PC-3 (cell line): ENCODE data around the gene POU2AF2. TPM values are rescaled to one million over a fixed set of nuclear protein-coding genes. Genes with fewer than 3 reads are reported as not detected.
"Not testable (repeated sequence)": the region's sequence is repeated elsewhere in the genome, so short reads cannot be mapped to it uniquely, and the experiment has no call there.

Experiments used
- ATAC-seq: fragments of 200-7000 bp; cut with Tn5 transposase; 2 replicates; pipeline ENCODE4 v1.9.1; 2020; ENCODE audit warnings: mild to moderate bottlenecking, moderate library complexity
- BruUV-seq: library from RNA; stranded (reverse); fragments of 400-500 nt; replicated peaks from 2 replicates; lab custom pipeline; 2021; lab: Mats Ljungman, UMichigan
- CTCF ChIA-PET: fragments of 300-600 bp; sonication (Branson Sonifier 250); formaldehyde crosslinking; loops from one replicate; lab custom pipeline; 2022; ENCODE audit warnings: antibody characterized with exemption; lab: Charles Lee
- POLR2A ChIA-PET: fragments of 300-600 bp; sonication (Branson Sonifier 250); formaldehyde crosslinking; loops from one replicate; lab custom pipeline; 2022; ENCODE audit warnings: antibody characterized with exemption; ENCODE audit not compliant: unreplicated experiment; lab: Charles Lee
- DNase-seq: peaks from one replicate; pipeline ENCODE4 v3.0.0-alpha.2; 2015
- H2AFZ ChIP-seq: fragments of 300-600 bp; sonication (generic); 2 replicates; pipeline ENCODE4 v1.6.0; 2016; ENCODE audit warnings: antibody characterized with exemption, low read length
- H3F3A ChIP-seq: fragments of 300-600 bp; sonication (generic); one replicate; pipeline ENCODE4 v1.6.0; 2017; ENCODE audit warnings: antibody characterized with exemption, low read length, control low read depth, mild to moderate bottlenecking; ENCODE audit not compliant: unreplicated experiment
- H3K27ac ChIP-seq: fragments of 300-600 bp; sonication (generic); 2 replicates; pipeline ENCODE4 v1.5.1; 2016; ENCODE audit warnings: mild to moderate bottlenecking, low read length
- H3K27me3 ChIP-seq: fragments of 300-600 bp; sonication (generic); 2 replicates; pipeline ENCODE4 v1.6.1; 2016; ENCODE audit warnings: low read length, mixed read lengths
- H3K36me3 ChIP-seq: fragments of 300-600 bp; sonication (generic); 2 replicates; pipeline ENCODE4 v1.6.1; 2016; ENCODE audit warnings: low read depth, mixed run types, low read length, mixed read lengths
- H3K4me1 ChIP-seq: fragments of 300-600 bp; sonication (generic); 2 replicates; pipeline ENCODE4 v1.5.1; 2016; ENCODE audit warnings: low read length; ENCODE audit not compliant: insufficient read depth
- H3K4me2 ChIP-seq: fragments of 300-600 bp; sonication (generic); 2 replicates; pipeline ENCODE4 v1.6.0; 2016; ENCODE audit warnings: low read length
- H3K4me3 ChIP-seq: fragments of 300-600 bp; sonication (generic); 2 replicates; pipeline ENCODE4 v1.5.1; 2016; ENCODE audit warnings: mild to moderate bottlenecking, low read length, mixed read lengths
- H3K79me2 ChIP-seq: fragments of 300-600 bp; sonication (generic); 2 replicates; pipeline ENCODE4 v1.6.1; 2017; ENCODE audit warnings: low read length, mixed read lengths
- H3K9ac ChIP-seq: fragments of 300-600 bp; sonication (generic); 2 replicates; pipeline ENCODE4 v1.6.0; 2016; ENCODE audit warnings: mild to moderate bottlenecking, low read length
- H3K9me2 ChIP-seq: fragments of 300-600 bp; sonication (generic); replicated peaks from 2 replicates; pipeline ENCODE4 v1.6.1; 2016; ENCODE audit warnings: mixed run types, low read length, mixed read lengths
- H3K9me3 ChIP-seq: fragments of 300-600 bp; sonication (generic); 2 replicates; pipeline ENCODE4 v1.6.1; 2016; ENCODE audit warnings: low read length, mixed read lengths
- H4K20me1 ChIP-seq: fragments of 300-600 bp; sonication (generic); 2 replicates; pipeline ENCODE4 v1.6.1; 2016; ENCODE audit warnings: low read length, mixed read lengths
- CTCF ChIP-seq: fragments of 300-600 bp; sonication (generic); conservative IDR thresholded peaks from 2 replicates; pipeline ENCODE4 v1.5.1; 2017; ENCODE audit warnings: antibody characterized with exemption, low read depth, mild to moderate bottlenecking, low read length
- EZH2 ChIP-seq: fragments of 300-600 bp; sonication (generic); IDR thresholded peaks from one replicate; pipeline ENCODE4 v1.6.1; 2017; ENCODE audit warnings: antibody characterized with exemption, mild to moderate bottlenecking, low read length; ENCODE audit not compliant: unreplicated experiment
- EZH2phosphoT487 ChIP-seq: fragments of 300-600 bp; sonication (generic); IDR thresholded peaks from 2 replicates; pipeline ENCODE4 v1.6.1; 2018; ENCODE audit warnings: mild to moderate bottlenecking, antibody characterized with exemption, low read length, borderline replicate concordance
- intact Hi-C: fragments of 100-400 bp; cut with micrococcal nuclease; formaldehyde crosslinking; loops from 2 replicates; pipeline ENCODE4 v1.9.0; 2023
- total RNA-seq: library from RNA; depleted of rRNA; stranded (reverse); fragments of >200 nt; gene quantifications from 2 replicates; pipeline ENCODE4 v1.2.3, GENCODE V29; 2014

Gene POU2AF2
- total RNA-seq, 1 experiment from 2014 or later: not detected

GRCh38 chr11:111312076-111312475 is 66.6 kb downstream of the POU2AF2 start:
- Histone ChIP-seq H3K9ac (no peak overlapping the region), H3K4me2 (no peak overlapping the region), H3K36me3 (no peaks in the 10 kb centered on the region), H3K9me2 (no peaks in the 10 kb centered on the region), H3K9me3 (no peaks in the 10 kb centered on the region), H3K4me3 (no peak overlapping the region), H4K20me1 (no peaks in the 10 kb centered on the region), H3K27ac (no peak overlapping the region), H3K4me1 (peaks cover 8% of the 10 kb centered on the region; the same call in 1 of the 2 replicates), H2AFZ (no peak overlapping the region), H3K79me2 (no peaks in the 10 kb centered on the region), H3K27me3 (peaks cover 39% of the 10 kb centered on the region), H3F3A (no peaks in the 10 kb centered on the region)
- CTCF ChIA-PET: no interaction called here
- POLR2A ChIA-PET: no interaction called here
- DNase-seq (no peak), ATAC-seq (no peak)
- intact Hi-C loops: no loop called here
- BruUV-seq: no TSS peak
- TF ChIP-seq EZH2 (no peak), CTCF (no peak), EZH2phosphoT487 (no peak)

- no peak for ATAC-seq
- no peaks in the 10 kb centered on the region for H3K9me3 ChIP-seq
- H3K9me2 ChIP-seq: no peaks in the 10 kb centered on the region
- ChIA-PET POLR2A (no interaction called here), CTCF (no interaction called here)
- H4K20me1 ChIP-seq: no peaks in the 10 kb centered on the region
- intact Hi-C loops: no loop called here
- H3K27ac ChIP-seq: no peak overlapping the region
- no peak overlapping the region for H3K4me3 ChIP-seq
- H3F3A ChIP-seq: no peaks in the 10 kb centered on the region
- H2AFZ ChIP-seq: no peak overlapping the region
- H3K4me1 ChIP-seq: no peaks in the 10 kb centered on the region
- H3K9ac ChIP-seq: no peak overlapping the region
- H3K4me2 ChIP-seq: no peak overlapping the region
- peaks cover 65% of the 10 kb centered on the region for H3K27me3 ChIP-seq
- no peak for DNase-seq
- TF ChIP-seq EZH2phosphoT487 (no peak), CTCF (no peak), EZH2 (no peak)
- no peaks in the 10 kb centered on the region for H3K36me3 ChIP-seq
- H3K79me2 ChIP-seq: no peaks in the 10 kb centered on the region
- no TSS peak for BruUV-seq
Observed at GRCh38 chr11:111319296-111319695, 73.8 kb downstream of the POU2AF2 start.

- H3K9ac ChIP-seq, H4K20me1 ChIP-seq, intact Hi-C loops, ATAC-seq, H3K4me2 ChIP-seq, H3K4me1 ChIP-seq, H3K36me3 ChIP-seq, H3K27ac ChIP-seq, H3F3A ChIP-seq, H3K4me3 ChIP-seq, POLR2A ChIA-PET, H3K9me3 ChIP-seq, BruUV-seq, DNase-seq, CTCF ChIA-PET, H3K79me2 ChIP-seq, H3K9me2 ChIP-seq, H2AFZ ChIP-seq: not testable (repeated sequence)
- H3K27me3 ChIP-seq: peaks cover 74% of the 10 kb centered on the region
Observed at GRCh38 chr11:111320199-111320598, 74.7 kb downstream of the POU2AF2 start.
